Right hindlimb (tissue), 1 donor: ENCODE measurements around the gene LTC4S.
A peak's percentile ranks its signal among the peaks of the same experiment; 100 is the strongest.
"Not testable (repeated sequence)": the region's sequence is repeated elsewhere in the genome, so short reads cannot be mapped to it uniquely, and the experiment has no call there.

Source experiments
- DNase-seq: peaks from one replicate; pipeline ENCODE4 v3.0.0-alpha.2; 2018

LTC4S gene, protein sequence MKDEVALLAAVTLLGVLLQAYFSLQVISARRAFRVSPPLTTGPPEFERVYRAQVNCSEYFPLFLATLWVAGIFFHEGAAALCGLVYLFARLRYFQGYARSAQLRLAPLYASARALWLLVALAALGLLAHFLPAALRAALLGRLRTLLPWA

DNA sequence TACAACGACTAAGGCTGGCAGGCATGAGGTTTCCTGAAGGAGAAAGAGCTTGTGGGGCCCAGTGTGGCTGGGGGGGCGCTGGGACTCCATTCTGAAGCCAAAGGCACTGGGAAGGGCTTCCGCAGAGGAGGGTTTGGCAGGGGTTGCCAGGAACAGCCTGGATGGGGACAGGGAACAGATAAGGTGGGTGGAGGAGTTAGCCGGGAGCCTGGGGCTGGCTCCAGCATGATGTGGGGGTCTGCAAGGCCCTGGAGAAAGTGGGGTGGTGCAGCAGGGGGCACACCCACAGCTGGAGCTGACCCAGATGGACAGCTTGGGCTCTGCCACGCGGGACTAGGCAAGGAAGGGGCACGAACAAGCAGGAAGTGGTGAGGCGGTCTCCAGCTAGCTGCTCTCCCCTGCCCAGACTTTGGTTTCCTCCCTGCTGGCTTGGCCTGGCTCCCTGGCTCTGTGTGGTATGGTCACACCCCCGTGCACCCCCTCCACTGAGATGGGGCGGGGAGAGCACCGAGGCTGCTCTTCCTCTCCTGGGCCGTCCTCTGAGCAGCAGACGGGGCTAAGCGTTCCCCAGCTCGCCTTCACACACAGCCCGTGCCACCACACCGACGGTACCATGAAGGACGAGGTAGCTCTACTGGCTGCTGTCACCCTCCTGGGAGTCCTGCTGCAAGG, at the start of gene LTC4S:
TSS of gene LTC4S (plus strand) at position 519 of the 672 bp plus-strand sequence. CDS start at position 614, 95 bp downstream.
- DNase-seq, result peak; percentile 86

DNA sequence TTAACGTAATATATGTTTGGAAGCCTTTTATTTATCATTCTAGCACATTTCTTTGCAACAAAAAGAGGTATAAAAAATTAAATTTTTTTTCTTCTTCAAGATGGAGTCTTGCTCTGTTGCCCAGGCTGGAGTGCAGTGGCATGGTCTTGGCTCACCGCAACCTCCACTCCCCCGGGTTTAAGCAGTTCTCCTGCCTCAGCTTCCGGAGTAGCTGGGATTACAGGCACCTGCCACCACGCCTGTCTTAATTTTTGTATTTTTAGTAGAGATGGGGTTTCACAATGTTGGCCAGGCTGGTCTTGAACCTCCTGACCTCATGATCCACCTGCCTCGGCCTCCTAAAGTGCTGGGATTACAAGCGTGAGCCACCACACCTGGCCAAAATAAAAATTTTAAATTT, 49.7 kb upstream of the LTC4S start:
- DNase-seq, result not testable (repeated sequence)

DNA sequence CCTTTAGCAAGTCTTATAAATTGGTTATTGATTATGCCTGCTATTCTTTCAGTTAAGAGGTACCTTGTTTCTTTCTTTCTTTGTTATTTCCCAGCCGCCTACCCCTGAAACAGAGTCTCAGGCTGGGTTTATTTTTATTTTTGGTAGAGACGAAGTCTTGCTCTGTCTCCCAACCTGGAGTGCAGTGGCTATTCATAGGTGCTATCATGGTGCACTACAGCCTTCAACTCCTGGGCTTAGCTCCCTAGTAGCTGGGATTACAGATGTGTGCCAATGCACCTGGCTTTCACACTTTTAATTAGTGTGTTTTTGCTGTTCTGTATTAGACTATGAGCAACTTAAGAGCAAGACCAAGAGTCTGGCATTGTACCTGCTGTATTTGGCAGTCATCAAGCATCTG, 46.9 kb upstream of the LTC4S start:
- no peak for DNase-seq

DNA sequence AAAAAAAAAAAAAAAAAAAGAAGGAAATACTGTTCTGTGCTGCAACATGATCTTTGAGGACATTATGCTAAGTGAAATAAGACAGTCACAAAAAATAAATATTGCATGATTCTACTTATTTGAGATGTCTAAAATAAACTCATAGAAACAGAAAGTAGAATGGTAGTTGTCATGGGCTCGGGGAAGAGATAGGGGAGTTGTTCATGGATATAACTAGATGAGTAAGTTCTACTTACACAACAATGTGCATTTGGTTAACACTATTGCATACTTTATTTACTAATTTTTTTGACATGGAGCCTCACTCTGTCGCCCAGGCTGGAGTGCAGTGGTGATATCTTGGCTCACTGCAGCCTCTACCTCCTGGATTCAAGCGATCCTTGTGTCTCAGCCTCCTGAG, 46.0 kb upstream of the LTC4S start:
- no peak for DNase-seq

DNA sequence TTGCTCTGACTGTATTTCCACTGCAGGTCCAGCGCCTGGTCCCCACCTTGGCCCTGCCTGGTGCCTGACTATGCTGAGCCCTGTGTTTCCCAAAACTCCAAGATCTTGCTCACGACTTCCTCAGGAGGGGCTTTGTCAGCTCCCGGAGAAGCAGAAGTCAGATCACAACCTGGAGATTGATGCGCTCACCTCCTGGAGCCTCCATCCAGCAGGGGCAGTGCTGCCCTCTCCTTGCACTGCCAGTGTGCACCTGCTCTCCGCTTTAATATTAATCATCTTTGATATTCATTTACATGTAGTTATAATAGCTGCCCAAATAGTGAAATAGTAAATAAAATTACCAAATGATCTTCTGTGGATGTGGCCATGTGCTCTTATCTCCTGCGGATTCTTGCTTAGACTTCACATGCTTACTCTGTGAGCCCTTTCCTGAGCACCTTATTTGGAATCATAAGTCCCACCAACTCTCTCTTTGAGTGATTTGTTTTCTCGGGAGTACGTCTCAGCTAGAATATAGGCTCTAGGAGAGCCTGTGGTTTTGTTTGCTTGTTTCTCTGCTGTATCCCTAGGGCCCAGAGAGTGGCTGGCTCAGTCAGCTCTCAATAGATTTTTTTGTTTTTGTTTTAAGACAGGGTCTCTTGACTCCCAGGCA, 43.8 kb upstream of the LTC4S start:
- no peak for DNase-seq

DNA sequence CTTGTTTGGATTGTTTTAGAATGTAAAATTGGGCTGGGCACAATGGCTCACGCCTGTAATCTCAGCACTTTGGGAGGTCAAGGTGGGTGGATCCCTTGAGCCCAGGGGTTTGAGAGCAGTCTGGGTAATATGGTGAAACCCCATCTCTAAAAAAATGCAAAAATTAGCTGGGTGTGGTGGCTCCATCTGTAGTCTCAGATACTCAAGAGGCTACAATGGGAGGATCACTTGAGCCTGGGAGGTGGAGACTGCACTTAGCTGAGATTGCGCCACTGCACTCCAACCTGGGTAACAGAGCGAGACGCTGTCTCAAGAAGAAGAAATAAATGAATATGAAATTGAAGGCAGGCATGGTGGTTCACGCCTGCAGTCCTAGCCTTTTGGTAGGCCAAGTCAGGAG, 39.8 kb upstream of the LTC4S start:
- no peak for DNase-seq

DNA sequence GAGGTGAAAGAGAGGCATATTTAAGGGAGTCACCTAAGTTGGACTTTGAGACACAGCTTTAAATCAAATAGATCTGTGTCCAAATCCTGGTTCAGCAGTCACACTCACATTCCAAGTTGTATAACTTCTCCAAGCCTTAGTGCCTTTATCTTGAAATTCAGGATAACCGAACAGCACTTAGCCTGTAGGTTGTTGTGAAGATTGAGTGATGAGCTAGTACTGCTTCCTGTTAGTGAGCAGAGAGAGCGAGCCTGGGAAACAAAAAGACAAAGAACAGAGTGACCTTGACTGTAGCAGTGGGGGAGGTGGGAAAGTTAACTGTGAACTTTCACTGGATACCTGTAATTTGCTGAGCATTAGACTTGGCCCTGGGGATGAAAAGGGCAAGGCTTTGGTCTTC, 38.8 kb upstream of the LTC4S start:
- DNase-seq, result no peak

DNA sequence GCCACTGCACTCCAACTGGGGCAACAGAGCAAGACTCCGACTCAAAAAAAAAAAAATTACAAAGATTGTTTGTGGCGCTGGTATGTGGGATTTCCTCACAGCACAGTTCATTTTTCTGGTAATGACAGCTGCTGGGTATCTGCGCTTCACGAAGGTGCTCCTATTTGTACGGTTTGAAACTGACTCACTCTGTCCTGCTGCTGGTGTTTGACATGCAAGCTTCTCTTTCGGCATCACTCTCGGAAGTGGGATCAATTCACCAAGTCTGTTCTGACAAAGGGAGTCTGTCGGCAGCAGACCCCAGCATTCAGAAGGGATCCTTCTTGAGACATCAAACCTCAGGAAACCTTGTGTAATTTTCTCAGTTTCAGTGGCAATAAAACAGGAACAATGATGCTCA, 34.8 kb upstream of the LTC4S start:
- DNase-seq, result no peak

DNA sequence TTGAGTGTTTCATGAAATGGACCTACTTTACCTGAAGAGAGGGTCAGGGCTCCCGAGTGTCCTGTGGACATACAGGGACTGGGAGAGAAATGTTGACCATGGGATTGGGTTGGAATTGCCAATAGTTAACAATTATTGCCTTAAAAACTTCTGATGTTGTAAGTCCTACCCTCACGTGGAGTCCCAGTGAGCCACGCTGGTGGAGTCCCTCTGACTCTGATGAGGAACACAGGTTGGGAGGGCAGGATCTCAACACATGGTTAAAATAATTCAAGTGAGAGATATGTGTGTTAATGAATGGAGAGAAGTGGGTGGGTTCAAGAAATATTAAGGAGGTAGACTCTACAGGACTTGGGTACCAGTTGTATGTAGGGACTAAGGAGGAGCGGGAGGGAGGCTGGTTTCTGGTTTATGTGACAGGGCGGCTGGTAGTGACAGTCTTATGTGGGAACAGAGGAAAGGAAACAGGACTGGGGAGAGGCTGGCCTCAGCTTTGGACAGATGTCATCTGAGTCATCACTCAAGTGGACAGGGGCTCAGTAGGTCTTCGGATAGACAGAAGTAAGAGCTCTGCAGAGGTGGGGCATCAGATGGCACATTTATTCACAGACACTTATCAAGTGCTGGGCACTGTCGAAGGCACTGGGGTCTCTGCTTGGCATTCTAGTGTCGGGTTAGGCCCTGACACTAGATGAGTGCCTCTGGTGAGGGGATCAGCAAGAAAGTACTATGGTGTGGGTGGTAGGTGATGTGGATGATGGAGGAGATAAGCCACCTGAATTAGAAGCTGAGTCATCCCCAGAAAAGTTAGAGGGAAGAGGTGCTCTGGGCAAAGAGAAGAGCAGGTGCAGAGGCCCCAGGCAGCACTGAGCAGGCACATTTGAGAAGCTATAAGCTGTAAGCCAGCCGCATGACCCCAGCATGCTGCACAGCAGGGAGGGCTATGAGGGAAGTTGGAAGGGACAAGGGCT, 33.9 kb upstream of the LTC4S start:
- no peak for DNase-seq

DNA sequence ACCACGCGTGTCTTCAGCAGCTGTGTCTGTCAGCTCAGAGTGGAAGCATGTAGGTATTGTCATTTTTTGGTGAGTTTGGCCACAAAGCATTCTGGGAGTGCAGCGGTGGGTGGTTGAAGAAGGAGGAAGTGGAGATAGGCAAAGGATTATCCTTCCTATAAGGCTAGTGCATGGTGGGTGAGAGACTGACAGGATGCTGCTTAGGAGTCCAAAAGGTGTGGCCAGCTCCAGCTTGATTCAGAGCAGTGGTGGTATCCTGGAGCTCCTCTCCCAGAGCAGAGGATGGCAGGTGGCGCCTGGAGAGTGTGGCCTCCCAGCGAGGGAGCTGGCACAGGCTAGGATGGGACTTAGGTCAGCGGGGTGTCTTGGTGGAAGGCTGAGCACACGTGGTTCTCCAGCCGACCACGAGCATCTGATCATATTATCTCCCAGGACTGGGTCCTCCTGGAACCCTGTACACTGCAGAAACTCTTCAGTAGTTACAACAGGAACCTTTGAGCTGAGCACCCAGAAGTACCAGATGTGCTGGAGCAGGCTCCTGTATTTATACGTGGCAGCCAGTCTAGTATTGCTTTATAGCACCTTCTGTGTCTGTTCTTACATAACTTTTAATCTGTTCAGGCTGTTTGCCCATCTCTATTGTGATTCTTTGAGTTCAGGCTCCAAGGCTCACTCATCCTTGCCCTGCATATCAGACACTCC, 31.6 kb upstream of the LTC4S start:
- no peak for DNase-seq

DNA sequence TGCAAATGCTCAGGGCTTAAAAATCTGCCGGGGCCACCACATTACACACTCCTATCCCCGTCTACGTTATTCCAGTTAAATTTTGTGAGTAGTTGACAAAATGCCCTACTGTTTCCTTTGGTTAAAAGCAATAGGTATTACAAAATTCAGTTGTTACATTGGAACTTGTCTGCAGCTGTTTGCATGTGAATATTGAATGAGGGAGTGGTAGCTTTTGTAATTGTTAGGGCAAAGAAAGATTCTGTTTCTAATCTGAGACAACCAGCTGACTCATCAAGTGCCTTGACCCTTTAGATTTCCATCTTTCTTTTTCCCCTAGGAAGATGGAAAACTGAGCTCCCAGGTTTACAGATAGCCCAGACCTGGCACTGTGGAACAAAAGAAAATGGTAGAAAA, 31.0 kb upstream of the LTC4S start:
- no peak for DNase-seq

DNA sequence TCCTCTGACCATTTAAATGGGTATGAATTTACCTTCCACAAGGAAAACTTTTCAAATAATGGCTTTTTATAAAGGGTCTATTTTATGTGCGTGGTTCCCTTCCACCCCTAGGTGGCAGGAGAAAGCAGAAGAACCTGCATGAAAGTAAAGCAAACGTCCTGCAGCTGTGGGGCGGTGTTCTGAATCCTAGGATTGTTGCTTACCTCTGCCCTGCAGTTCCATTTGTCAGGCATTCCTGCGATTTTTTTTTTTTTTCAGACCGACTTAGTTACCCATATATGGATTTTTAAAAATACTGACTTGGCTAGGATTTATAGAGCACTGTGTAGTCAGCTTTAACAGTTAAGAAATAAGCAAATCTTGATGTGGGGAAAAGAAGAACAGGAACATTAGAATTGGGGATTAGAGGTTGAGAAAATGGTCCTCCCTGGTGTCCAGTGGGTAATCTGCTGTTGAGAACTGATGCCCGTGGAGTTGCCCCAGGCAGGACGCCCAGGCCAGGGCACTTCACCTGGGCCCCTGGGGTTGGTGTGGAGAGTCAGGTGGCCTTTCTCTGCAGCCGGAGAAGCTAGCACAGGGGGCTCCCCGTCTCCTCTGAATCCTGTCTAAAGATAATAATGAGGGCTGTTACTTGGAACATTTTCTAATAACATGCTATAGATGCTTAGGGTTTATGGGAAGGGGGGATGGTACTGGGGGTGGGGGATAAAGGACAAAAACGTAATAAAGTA, 30.4 kb upstream of the LTC4S start:
- peak; percentile 67 for DNase-seq

DNA sequence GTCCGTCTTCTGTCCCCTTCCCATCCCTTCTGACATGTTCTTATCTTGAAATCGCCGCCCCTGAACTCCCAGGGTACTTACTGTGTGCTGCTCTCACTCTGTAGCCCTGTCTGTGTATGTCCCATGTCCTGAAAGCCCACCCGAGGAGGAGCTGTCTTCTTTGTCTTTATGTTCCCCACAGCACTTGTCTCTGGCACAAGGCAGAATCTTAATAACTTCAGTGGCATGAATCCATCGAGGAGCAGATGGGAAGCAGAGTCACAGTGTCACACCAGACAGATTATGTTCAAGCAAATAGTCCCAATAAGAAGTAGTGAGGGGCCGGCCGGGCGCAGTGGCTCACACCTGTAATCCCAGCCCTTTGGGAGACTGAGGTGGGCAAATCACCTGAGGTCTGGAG, 29.7 kb upstream of the LTC4S start:
- DNase-seq, result no peak

DNA sequence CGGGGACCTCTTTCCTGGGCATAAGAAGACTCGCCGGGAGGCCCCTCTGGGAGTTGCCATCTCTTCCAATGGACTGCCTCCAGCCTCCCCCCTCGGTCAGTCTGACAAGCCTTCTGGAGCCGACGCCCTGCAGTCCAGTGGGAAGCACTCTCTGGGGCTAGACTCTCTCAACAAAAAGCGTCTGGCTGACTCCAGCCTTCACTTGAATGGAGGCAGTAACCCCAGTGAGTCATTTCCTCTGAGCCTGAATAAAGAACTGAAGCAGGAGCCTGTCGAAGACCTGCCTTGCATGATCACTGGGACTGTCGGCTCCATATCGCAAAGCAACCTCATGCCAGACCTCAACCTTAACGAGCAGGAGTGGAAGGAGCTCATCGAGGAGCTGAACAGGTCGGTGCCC, 28.4 kb upstream of the LTC4S start:
- DNase-seq, result no peak

DNA sequence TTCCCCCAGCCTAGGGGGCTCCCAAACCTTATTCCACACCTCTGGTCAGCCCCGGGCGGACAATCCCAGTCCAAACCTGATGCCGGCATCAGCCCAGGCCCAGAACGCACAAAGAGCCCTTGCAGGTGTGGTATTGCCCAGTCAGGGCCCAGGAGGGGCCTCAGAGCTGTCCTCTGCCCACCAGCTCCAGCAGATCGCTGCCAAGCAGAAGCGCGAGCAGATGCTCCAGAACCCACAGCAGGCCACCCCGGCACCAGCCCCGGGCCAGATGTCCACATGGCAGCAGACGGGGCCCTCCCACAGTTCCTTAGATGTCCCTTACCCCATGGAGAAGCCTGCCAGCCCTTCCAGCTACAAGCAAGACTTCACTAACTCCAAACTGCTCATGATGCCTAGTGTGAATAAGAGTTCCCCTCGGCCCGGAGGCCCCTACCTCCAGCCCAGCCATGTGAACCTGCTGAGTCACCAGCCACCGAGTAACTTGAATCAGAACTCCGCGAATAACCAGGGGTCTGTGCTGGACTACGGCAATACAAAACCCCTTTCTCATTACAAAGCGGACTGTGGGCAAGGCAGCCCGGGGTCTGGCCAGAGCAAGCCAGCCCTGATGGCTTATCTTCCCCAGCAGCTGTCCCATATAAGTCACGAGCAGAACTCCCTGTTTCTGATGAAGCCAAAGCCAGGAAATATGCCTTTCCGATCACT, 27.6 kb upstream of the LTC4S start:
- no peak for DNase-seq

DNA sequence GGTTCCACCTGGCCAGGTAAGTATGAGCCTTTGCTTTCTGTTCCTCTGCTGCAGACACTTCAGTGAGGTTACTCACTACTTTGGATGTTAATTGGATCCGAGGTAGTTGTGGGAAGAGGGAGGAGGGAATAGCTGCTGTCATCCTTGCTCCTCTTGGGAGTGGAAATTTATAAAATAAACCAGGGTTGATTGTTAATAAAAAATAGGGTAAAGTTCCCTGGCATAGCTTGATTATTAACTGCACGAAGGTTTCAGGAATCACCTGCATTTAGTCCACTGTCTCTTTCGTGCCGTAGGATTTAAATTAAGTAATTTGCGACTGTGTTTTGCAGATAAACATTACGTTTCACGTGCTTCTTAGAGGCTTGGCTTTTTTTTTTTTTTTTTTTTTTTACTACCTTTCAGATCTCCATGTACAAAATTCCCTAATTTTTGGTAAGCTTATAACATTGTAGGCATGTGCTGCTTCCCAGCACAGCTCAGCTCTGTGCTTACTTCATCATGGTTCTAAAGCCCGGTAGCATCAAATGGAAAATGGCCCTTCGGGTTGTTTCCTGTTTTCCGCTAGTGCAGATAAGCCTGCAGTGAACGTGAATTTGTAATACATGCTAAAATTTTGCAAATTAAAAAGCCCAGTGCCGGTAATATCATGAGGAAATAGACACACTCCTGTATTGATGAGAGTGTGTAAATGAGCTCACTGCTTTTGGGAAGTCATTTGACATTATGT, 26.9 kb upstream of the LTC4S start:
- no peak for DNase-seq

DNA sequence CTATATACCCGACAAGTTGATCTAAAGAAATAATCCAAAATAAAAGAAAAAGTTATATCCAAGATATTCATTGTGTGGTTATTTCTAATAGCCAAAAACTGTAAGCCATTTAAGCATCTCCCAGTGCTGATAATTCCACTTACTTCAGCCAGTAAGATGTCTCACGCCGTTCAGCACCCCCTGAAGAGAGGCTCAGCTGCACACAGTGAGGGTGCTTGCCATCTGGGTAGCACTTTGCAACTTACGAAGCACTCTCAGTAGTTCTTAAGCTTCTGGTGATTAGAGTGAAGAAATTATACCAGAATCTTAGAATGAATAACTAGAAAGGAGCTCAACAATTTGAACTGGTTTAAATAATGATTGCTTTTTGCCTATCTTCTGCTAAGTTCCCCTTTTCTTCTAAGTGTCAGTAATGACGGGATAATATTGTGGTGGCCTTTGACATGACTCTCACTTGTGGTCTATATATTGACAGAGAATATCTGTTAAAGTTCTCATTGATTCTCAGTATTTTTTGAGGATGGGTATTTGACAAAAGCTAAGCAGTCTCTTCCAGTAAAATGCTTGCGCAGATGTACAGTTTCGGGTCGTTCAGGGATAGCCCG, 26.2 kb upstream of the LTC4S start:
- DNase-seq, result no peak

DNA sequence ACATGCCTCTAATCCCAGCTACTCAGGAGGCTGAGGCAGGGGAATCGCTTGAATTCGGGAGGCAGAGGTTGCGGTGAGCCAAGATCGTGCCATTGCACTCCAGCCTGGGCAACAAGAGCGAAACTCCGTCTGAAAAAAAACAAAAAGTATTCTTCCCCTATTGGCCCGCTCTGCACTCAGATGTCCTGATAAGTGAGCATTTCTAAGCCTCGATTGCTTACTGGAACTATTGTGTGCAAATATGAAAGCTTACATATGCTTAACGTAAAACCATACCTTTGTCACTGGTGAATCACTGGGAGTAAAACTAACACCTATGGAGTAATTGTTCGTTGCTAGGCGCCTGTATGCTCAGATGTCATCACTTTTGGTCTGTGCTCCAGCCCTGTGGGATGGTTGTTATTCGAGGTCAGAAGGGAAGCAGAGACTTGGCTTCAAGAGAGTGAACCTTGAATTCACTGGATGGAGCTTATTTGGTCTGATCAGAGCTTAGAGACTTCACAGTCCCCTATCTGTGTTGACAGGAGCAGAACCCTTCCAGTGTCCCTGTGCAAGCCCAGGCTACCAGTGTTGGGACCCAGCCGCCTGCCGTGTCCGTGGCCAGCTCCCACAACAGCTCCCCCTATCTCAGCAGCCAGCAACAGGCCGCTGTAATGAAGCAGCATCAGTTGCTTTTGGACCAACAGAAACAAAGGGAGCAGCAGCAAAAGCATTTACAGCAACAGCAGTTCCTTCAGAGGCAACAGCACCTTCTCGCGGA, 25.3 kb upstream of the LTC4S start:
- no peak for DNase-seq

DNA sequence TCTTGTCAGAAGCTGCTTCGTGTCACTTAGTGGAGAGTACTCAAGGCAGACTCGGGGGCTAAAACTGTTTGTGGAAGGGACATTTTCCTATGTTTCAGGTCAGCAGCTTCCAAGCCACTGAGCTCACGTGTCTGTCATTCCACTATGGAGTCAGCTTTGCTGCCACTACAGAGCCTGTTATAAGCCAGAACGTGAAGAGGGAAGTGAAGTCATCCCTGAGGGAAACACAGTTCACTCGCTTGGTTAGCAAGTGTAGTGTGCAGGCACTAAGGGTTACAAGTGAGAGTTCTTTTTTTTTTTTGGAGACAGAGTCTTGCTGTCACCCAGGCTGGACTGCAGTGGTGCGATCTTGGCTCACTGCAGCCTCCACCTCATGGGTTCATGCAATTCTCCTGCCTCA, 24.5 kb upstream of the LTC4S start:
- DNase-seq, result no peak
